ENCODE results near the gene ISG20. TPM values are rescaled to one million over a fixed set of nuclear protein-coding genes. Genes with fewer than 3 reads are reported as not detected.

The ISG20 gene
- total RNA-seq, 1 donor from 2014 or later = 15.9 TPM

- H3K79me2 ChIP-seq (ENCODE audit: insufficient read depth, low read length) = peaks cover 5% of the 10 kb centered on the region
- H3K4me3 ChIP-seq (ENCODE audit: insufficient read depth, low read depth, low read length) = no peak overlapping the region
- Mint-ChIP-seq H3K27me3 (ENCODE audit: low read depth, unreplicated experiment) (no peaks in the 10 kb centered on the region), H3K9me3 (ENCODE audit: unreplicated experiment) (no peaks in the 10 kb centered on the region), H3K27ac (ENCODE audit: unreplicated experiment) (no peak overlapping the region), H3K4me1 (ENCODE audit: low read depth, unreplicated experiment) (peaks cover 17% of the 10 kb centered on the region), H3K36me3 (ENCODE audit: low read depth, unreplicated experiment) (peaks cover 2% of the 10 kb centered on the region), H3K4me3 (ENCODE audit: unreplicated experiment) (no peak overlapping the region)
- H4K20me1 ChIP-seq (ENCODE audit: insufficient read depth, low read length) = no peaks in the 10 kb centered on the region
- H3K27ac ChIP-seq (ENCODE audit: low read depth, low read length) = no peak overlapping the region
- no peaks in the 10 kb centered on the region for H3K9me3 ChIP-seq (ENCODE audit: insufficient read depth, low read depth, low read length)
- no peaks in the 10 kb centered on the region for H3K27me3 ChIP-seq (ENCODE audit: insufficient read depth, low read length)
- peaks cover 13% of the 10 kb centered on the region for H3K4me1 ChIP-seq (ENCODE audit: insufficient read depth, low read length)
- H3K9ac ChIP-seq (ENCODE audit: low read length) = no peak overlapping the region
- TF ChIP-seq EZH2 (IDR thresholded peaks at IDR 0.05; ENCODE audit: insufficient read depth, low read length) (no peak), CTCF (IDR thresholded peaks at IDR 0.05; ENCODE audit: insufficient read depth, low read depth, low read length) (no peak)
- no peaks in the 10 kb centered on the region for H3K36me3 ChIP-seq (ENCODE audit: insufficient read depth, low read length)
- DNase-seq (ENCODE audit: low read depth) (no peak), FAIRE-seq (no peak)
- no peak overlapping the region for H3K4me2 ChIP-seq (ENCODE audit: low read length)
- H2AFZ ChIP-seq (ENCODE audit: low read depth, low read length) = no peak overlapping the region
These were observed 22.6 kb upstream of the ISG20 start for GRCh38 chr15:88616240-88616639.

GRCh38 chr15:88617031-88617722, 21.6 kb upstream of the ISG20 start:
- Histone ChIP-seq H3K36me3 (ENCODE audit: insufficient read depth, low read length) (no peaks in the 10 kb centered on the region), H4K20me1 (ENCODE audit: insufficient read depth, low read length) (peaks cover 5% of the 10 kb centered on the region), H3K9ac (ENCODE audit: low read length) (no peak overlapping the region), H3K27ac (ENCODE audit: low read depth, low read length) (no peak overlapping the region), H3K27me3 (ENCODE audit: insufficient read depth, low read length) (no peaks in the 10 kb centered on the region), H3K4me2 (ENCODE audit: low read length) (no peak overlapping the region), H3K79me2 (ENCODE audit: insufficient read depth, low read length) (peaks cover 14% of the 10 kb centered on the region), H3K4me1 (ENCODE audit: insufficient read depth, low read length) (peaks cover 13% of the 10 kb centered on the region), H2AFZ (ENCODE audit: low read depth, low read length) (no peak overlapping the region), H3K9me3 (ENCODE audit: insufficient read depth, low read depth, low read length) (no peaks in the 10 kb centered on the region), H3K4me3 (ENCODE audit: insufficient read depth, low read depth, low read length) (no peak overlapping the region)
- H3K27ac Mint-ChIP-seq (ENCODE audit: unreplicated experiment) = no peak overlapping the region
- no peak overlapping the region for H3K4me3 Mint-ChIP-seq (ENCODE audit: unreplicated experiment)
- no peaks in the 10 kb centered on the region for H3K36me3 Mint-ChIP-seq (ENCODE audit: low read depth, unreplicated experiment)
- FAIRE-seq (no peak), DNase-seq (ENCODE audit: low read depth) (no peak)
- H3K27me3 Mint-ChIP-seq (ENCODE audit: low read depth, unreplicated experiment) = no peaks in the 10 kb centered on the region
- no peaks in the 10 kb centered on the region for H3K9me3 Mint-ChIP-seq (ENCODE audit: unreplicated experiment)
- peaks cover 16% of the 10 kb centered on the region for H3K4me1 Mint-ChIP-seq (ENCODE audit: low read depth, unreplicated experiment)
- no peak for TF ChIP-seq CTCF (IDR thresholded peaks at IDR 0.05; ENCODE audit: insufficient read depth, low read depth, low read length)
- TF ChIP-seq EZH2 (IDR thresholded peaks at IDR 0.05; ENCODE audit: insufficient read depth, low read length) = no peak

GRCh38 chr15:88617790-88618189, 21.0 kb upstream of the ISG20 start:
- TF ChIP-seq EZH2 (IDR thresholded peaks at IDR 0.05; ENCODE audit: insufficient read depth, low read length) (no peak), CTCF (IDR thresholded peaks at IDR 0.05; ENCODE audit: insufficient read depth, low read depth, low read length) (no peak)
- Histone ChIP-seq H4K20me1 (ENCODE audit: insufficient read depth, low read length) (peaks cover 11% of the 10 kb centered on the region), H3K27me3 (ENCODE audit: insufficient read depth, low read length) (no peaks in the 10 kb centered on the region), H3K36me3 (ENCODE audit: insufficient read depth, low read length) (no peaks in the 10 kb centered on the region), H3K4me3 (ENCODE audit: insufficient read depth, low read depth, low read length) (no peak overlapping the region), H3K79me2 (ENCODE audit: insufficient read depth, low read length) (peaks cover 20% of the 10 kb centered on the region), H3K9ac (ENCODE audit: low read length) (no peak overlapping the region), H3K4me1 (ENCODE audit: insufficient read depth, low read length) (peaks cover 14% of the 10 kb centered on the region), H3K9me3 (ENCODE audit: insufficient read depth, low read depth, low read length) (no peaks in the 10 kb centered on the region), H3K27ac (ENCODE audit: low read depth, low read length) (no peak overlapping the region), H2AFZ (ENCODE audit: low read depth, low read length) (no peak overlapping the region), H3K4me2 (ENCODE audit: low read length) (no peak overlapping the region)
- FAIRE-seq = no peak
- no peak for DNase-seq (ENCODE audit: low read depth)
- no peaks in the 10 kb centered on the region for H3K36me3 Mint-ChIP-seq (ENCODE audit: low read depth, unreplicated experiment)
- no peak overlapping the region for H3K27ac Mint-ChIP-seq (ENCODE audit: unreplicated experiment)
- no peak overlapping the region for H3K4me3 Mint-ChIP-seq (ENCODE audit: unreplicated experiment)
- H3K9me3 Mint-ChIP-seq (ENCODE audit: unreplicated experiment) = no peaks in the 10 kb centered on the region
- H3K4me1 Mint-ChIP-seq (ENCODE audit: low read depth, unreplicated experiment) = peaks cover 13% of the 10 kb centered on the region
- no peaks in the 10 kb centered on the region for H3K27me3 Mint-ChIP-seq (ENCODE audit: low read depth, unreplicated experiment)
